Neuronal stem cell (in vitro differentiated cells): Measurements from ENCODE around the gene CFAP70.

Experiments
- DNase-seq: peaks from one replicate; pipeline ENCODE4 v3.0.0-alpha.2; 2013; ENCODE audit warnings: low spot score
- H2AFZ ChIP-seq: one replicate; pipeline ENCODE4 v1.6.1; 2013; ENCODE audit warnings: mild to moderate bottlenecking, low read length, inconsistent platforms
- H2AK5ac ChIP-seq: 2 replicates; pipeline ENCODE4 v1.6.1; 2013; ENCODE audit warnings: low read depth, mild to moderate bottlenecking, inconsistent platforms, low read length, moderate library complexity, mixed read lengths
- H2BK120ac ChIP-seq: 2 replicates; pipeline ENCODE4 v1.6.1; 2013; ENCODE audit warnings: low read depth, mild to moderate bottlenecking, inconsistent platforms, low read length, moderate library complexity, mixed read lengths
- H2BK12ac ChIP-seq: one replicate; pipeline ENCODE4 v1.6.1; 2013; ENCODE audit warnings: low read length, inconsistent platforms
- H2BK15ac ChIP-seq: 2 replicates; pipeline ENCODE4 v1.6.1; 2013; ENCODE audit warnings: mild to moderate bottlenecking, low read length, inconsistent platforms, mixed read lengths
- H2BK5ac ChIP-seq: one replicate; pipeline ENCODE4 v1.6.1; 2013; ENCODE audit warnings: inconsistent platforms, mild to moderate bottlenecking, low read length, moderate library complexity
- H3K14ac ChIP-seq: one replicate; pipeline ENCODE4 v1.6.1; 2013; ENCODE audit warnings: low read length, inconsistent platforms
- H3K18ac ChIP-seq: 2 replicates; pipeline ENCODE4 v1.6.1; 2013; ENCODE audit warnings: low read length, inconsistent platforms
- H3K23ac ChIP-seq: 2 replicates; pipeline ENCODE4 v1.6.1; 2013; ENCODE audit warnings: low read depth, mild to moderate bottlenecking, mixed read lengths, low read length, inconsistent platforms; ENCODE audit not compliant: poor library complexity
- H3K27ac ChIP-seq: replicated peaks from 3 replicates; pipeline ENCODE4 v1.5.1; 2013; ENCODE audit warnings: low read length, inconsistent platforms
- H3K27me3 ChIP-seq, 3 experiments: 2 replicates each; pipeline ENCODE4 v1.6.1; 2013; ENCODE audit warnings: low read length in 3 of 3, mild to moderate bottlenecking in 2 of 3, inconsistent platforms in 1 of 3, low read depth in 1 of 3, mixed read lengths in 1 of 3, moderate library complexity in 1 of 3; ENCODE audit not compliant: control insufficient read depth in 3 of 3, insufficient read depth in 3 of 3
- H3K36me3 ChIP-seq, 2 donors: replicated peaks in 1 of 2; 2 replicates each; pipeline ENCODE4 v1.6.1; 2013; ENCODE audit warnings: low read length in 2 of 2; ENCODE audit not compliant: control insufficient read depth in 2 of 2, insufficient read depth in 2 of 2
- H3K4ac ChIP-seq: 2 replicates; pipeline ENCODE4 v1.6.1; 2013; ENCODE audit warnings: inconsistent platforms, mild to moderate bottlenecking, low read length, moderate library complexity
- H3K4me1 ChIP-seq, 2 donors: 1 replicate in 1 of 2; 2 replicates in 1 of 2; pipeline ENCODE4 v1.6.1; 2013; ENCODE audit warnings: low read length in 2 of 2, low read depth in 1 of 2; ENCODE audit not compliant: control insufficient read depth in 2 of 2, insufficient read depth in 1 of 2
- H3K4me2 ChIP-seq: one replicate; pipeline ENCODE4 v1.6.1; 2013; ENCODE audit warnings: mild to moderate bottlenecking, low read length, inconsistent platforms; ENCODE audit not compliant: insufficient read depth, poor library complexity, severe bottlenecking
- H3K4me3 ChIP-seq, 2 donors: 2 replicates each; pipeline ENCODE4 v1.5.1; 2013; ENCODE audit warnings: low read length in 2 of 2, mild to moderate bottlenecking in 2 of 2, inconsistent platforms in 1 of 2, moderate library complexity in 1 of 2
- H3K79me1 ChIP-seq: one replicate; pipeline ENCODE4 v1.6.1; 2013; ENCODE audit warnings: low read depth, mild to moderate bottlenecking, inconsistent platforms, low read length, moderate library complexity
- H3K9ac ChIP-seq: one replicate; pipeline ENCODE4 v1.6.1; 2013; ENCODE audit warnings: mild to moderate bottlenecking, low read depth, low read length, inconsistent platforms; ENCODE audit not compliant: poor library complexity
- H3K9me3 ChIP-seq, 2 donors: replicated peaks in 1 of 2; 2 replicates each; pipeline versions ENCODE3 to v1.6.1; 2013; ENCODE audit warnings: low read length in 2 of 2, mild to moderate bottlenecking in 2 of 2, inconsistent platforms in 1 of 2, low read depth in 1 of 2, mixed read lengths in 1 of 2, moderate library complexity in 1 of 2; ENCODE audit not compliant: control insufficient read depth in 2 of 2, insufficient read depth in 1 of 2
- H4K8ac ChIP-seq: one replicate; pipeline ENCODE4 v1.6.1; 2013; ENCODE audit warnings: low read depth, mild to moderate bottlenecking, inconsistent platforms, low read length, moderate library complexity
- H4K91ac ChIP-seq: one replicate; pipeline ENCODE4 v1.6.1; 2013; ENCODE audit warnings: low read length, low read depth, mild to moderate bottlenecking, inconsistent platforms; ENCODE audit not compliant: poor library complexity
- WGBS, 2 donors: extraction: QIAGEN DNeasy Blood & Tissue Kit; methylation state at CpG; one replicate each; pipeline ENCODE4 v1.1.7; 2013; ENCODE audit warnings: missing lambda C conversion rate in 2 of 2, mixed read lengths in 1 of 2; ENCODE audit not compliant: insufficient read length in 2 of 2, insufficient replicate concordance in 1 of 2; ENCODE audit errors: extremely low coverage in 2 of 2; 5-methylcytosine and 5-hydroxymethylcytosine counted together

The CFAP70 gene

GRCh38 chr10:73344269-73344668 is 14.4 kb downstream of the CFAP70 start:
- H2BK5ac ChIP-seq = no peak overlapping the region
- no peak overlapping the region for H3K9ac ChIP-seq
- no peak overlapping the region for H3K18ac ChIP-seq
- no peak overlapping the region for H4K8ac ChIP-seq
- H3K27me3 ChIP-seq = no peaks in the 10 kb centered on the region
- WGBS, 2 donors = no CpG with 5 or more reads among the region's 1 CpG
- no peak overlapping the region for H2BK120ac ChIP-seq
- H3K79me1 ChIP-seq = no peaks in the 10 kb centered on the region
- H3K36me3 ChIP-seq = no peaks in the 10 kb centered on the region
- no peak overlapping the region for H3K27ac ChIP-seq
- H4K91ac ChIP-seq = no peak overlapping the region
- no peak overlapping the region for H2AFZ ChIP-seq
- H3K14ac ChIP-seq = no peak overlapping the region
- no peaks in the 10 kb centered on the region for H3K9me3 ChIP-seq
- no peak overlapping the region for H2AK5ac ChIP-seq
- H3K4me1 ChIP-seq = no peaks in the 10 kb centered on the region
- no peak overlapping the region for H3K4me2 ChIP-seq
- H2BK12ac ChIP-seq = no peak overlapping the region
- no peak overlapping the region for H3K4ac ChIP-seq
- H3K4me3 ChIP-seq = no peak overlapping the region
- DNase-seq = no peak
- H2BK15ac ChIP-seq = no peak overlapping the region
- H3K23ac ChIP-seq = no peak overlapping the region

- WGBS, 2 donors = no CpG with 5 or more reads among the region's 3 CpGs
- Histone ChIP-seq H2BK120ac (peak overlapping the region; percentile 61), H3K9me3 (no peaks in the 10 kb centered on the region), H3K79me1 (no peaks in the 10 kb centered on the region), H3K4me1 (no peaks in the 10 kb centered on the region), H4K8ac (no peak overlapping the region), H2AK5ac (no peak overlapping the region), H3K27me3 (no peaks in the 10 kb centered on the region), H3K23ac (no peak overlapping the region), H2BK5ac (no peak overlapping the region), H3K4me2 (no peak overlapping the region), H3K9ac (no peak overlapping the region), H2BK12ac (no peak overlapping the region), H3K27ac (no peak overlapping the region), H3K4me3 (no peak overlapping the region), H3K4ac (peak overlapping the region; percentile 37), H3K14ac (no peak overlapping the region), H3K18ac (no peak overlapping the region), H2BK15ac (no peak overlapping the region), H3K36me3 (no peaks in the 10 kb centered on the region), H2AFZ (no peak overlapping the region), H4K91ac (no peak overlapping the region)
- DNase-seq = no peak
Measured at GRCh38 chr10:73340121-73340520, 18.5 kb downstream of the CFAP70 start.

GRCh38 chr10:73339436-73339835 is 19.2 kb downstream of the CFAP70 start:
- DNase-seq = no peak
- H3K9me3 ChIP-seq = no peaks in the 10 kb centered on the region
- H2BK15ac ChIP-seq = no peak overlapping the region
- peak overlapping the region in 1 of 2 donors; percentile 47 for H3K4me3 ChIP-seq
- H3K18ac ChIP-seq = no peak overlapping the region
- H3K4me1 ChIP-seq = no peaks in the 10 kb centered on the region
- H3K27me3 ChIP-seq = no peaks in the 10 kb centered on the region
- H2BK120ac ChIP-seq = no peak overlapping the region
- H3K14ac ChIP-seq = no peak overlapping the region
- H4K8ac ChIP-seq = no peak overlapping the region
- no peak overlapping the region for H2AK5ac ChIP-seq
- H3K36me3 ChIP-seq = no peaks in the 10 kb centered on the region
- no peak overlapping the region for H2AFZ ChIP-seq
- no peaks in the 10 kb centered on the region for H3K79me1 ChIP-seq
- no peak overlapping the region for H3K27ac ChIP-seq
- peak overlapping the region; percentile 58 for H2BK12ac ChIP-seq
- H4K91ac ChIP-seq = peak overlapping the region; percentile 43
- H3K23ac ChIP-seq = no peak overlapping the region
- H3K4me2 ChIP-seq = no peak overlapping the region
- WGBS, 2 donors = no CpG with 5 or more reads among the region's 7 CpGs
- H2BK5ac ChIP-seq = no peak overlapping the region
- H3K9ac ChIP-seq = peak overlapping the region; percentile 60
- H3K4ac ChIP-seq = no peak overlapping the region

DNA sequence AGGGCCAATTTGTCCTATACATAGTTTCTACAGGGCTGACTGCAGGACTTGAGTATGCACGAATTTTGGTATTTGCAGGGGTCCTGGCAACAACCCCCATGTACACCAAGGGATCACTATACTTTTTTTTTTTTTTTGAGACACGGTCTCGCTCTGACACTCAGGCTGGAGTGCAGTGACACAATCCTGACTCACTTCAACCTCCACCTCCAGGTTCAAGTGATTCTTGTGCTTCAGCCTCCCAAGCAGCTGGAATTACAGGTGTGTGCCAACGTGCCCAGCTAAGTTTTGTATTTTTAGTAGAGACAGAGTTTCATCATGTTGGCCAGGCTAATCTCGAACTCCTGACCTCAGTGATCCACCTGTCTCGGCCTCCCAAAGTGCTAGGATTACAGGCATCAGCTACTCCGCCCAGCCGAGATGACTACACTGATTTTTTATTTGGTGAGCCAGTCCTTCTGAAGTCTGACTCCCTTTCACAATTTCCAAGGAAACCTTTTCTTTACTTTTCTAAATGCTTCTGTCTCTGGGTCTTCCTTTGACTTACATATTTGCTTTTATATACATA is 19.8 kb downstream of the CFAP70 start:
- Histone ChIP-seq H3K27me3 (no peaks in the 10 kb centered on the region), H3K18ac (no peak overlapping the region), H3K79me1 (no peaks in the 10 kb centered on the region), H4K91ac (no peak overlapping the region), H2BK12ac (no peak overlapping the region), H2BK5ac (no peak overlapping the region), H3K4ac (no peak overlapping the region), H3K14ac (no peak overlapping the region), H3K4me1 (no peaks in the 10 kb centered on the region), H2AK5ac (no peak overlapping the region), H3K4me2 (no peak overlapping the region), H2BK120ac (no peak overlapping the region), H3K27ac (no peak overlapping the region), H2AFZ (no peak overlapping the region), H4K8ac (no peak overlapping the region), H3K9me3 (no peaks in the 10 kb centered on the region), H3K9ac (no peak overlapping the region), H3K4me3 (no peak overlapping the region), H3K36me3 (no peaks in the 10 kb centered on the region), H3K23ac (no peak overlapping the region), H2BK15ac (no peak overlapping the region)
- no peak for DNase-seq
- no CpG with 5 or more reads among the region's 8 CpGs for WGBS, 2 donors
